Fibroblast of lung (primary cell): ENCODE data around the gene SLC39A2.

Experiments
- CTCF ChIP-seq, 2 donors: IDR thresholded peaks in 1 of 2; conservative IDR thresholded peaks in 1 of 2; 1 replicate in 1 of 2; 2 replicates in 1 of 2; pipeline ENCODE4 v1.5.1; 2011 to 2012; ENCODE audit warnings: low read length in 2 of 2, control low read depth in 1 of 2, inconsistent platforms in 1 of 2, low read depth in 1 of 2, mild to moderate bottlenecking in 1 of 2
- EZH2 ChIP-seq: IDR thresholded peaks from 2 replicates; pipeline ENCODE4 v1.5.1; 2012; ENCODE audit warnings: low read length, control low read depth, mild to moderate bottlenecking; ENCODE audit errors: missing control alignments

- no peak for TF ChIP-seq CTCF (conservative IDR thresholded peaks at IDR 0.05 in 1 of 2, IDR thresholded peaks at IDR 0.05 in 1 of 2; ENCODE audit: low read depth in 1 of 2, low read length in 2 of 2)
- TF ChIP-seq EZH2: no peak
Observed at GRCh38 chr14:20970647-20970982, 28.5 kb upstream of the SLC39A2 start.
